Measurements from ENCODE around the gene MRM2.
A peak's percentile ranks its signal among the peaks of the same experiment; 100 is the strongest.

Gene MRM2

GRCh38 chr7:2282185-2282751 lies 40.3 kb upstream of the MRM2 start:
- H3K4me3 ChIP-seq (ENCODE audit: low read length) = no peak overlapping the region
- TF ChIP-seq CTCF (conservative IDR thresholded peaks at IDR 0.05; ENCODE audit: low read length) = no peak

GRCh38 chr7:2281541-2281940 lies 39.5 kb upstream of the MRM2 start:
- H3K4me3 ChIP-seq (ENCODE audit: low read length) = no peak overlapping the region
- TF ChIP-seq CTCF (conservative IDR thresholded peaks at IDR 0.05; ENCODE audit: low read length) = no peak
- DNase-seq (ENCODE audit: low read depth) = peak; percentile 62

More at GRCh38 chr7:2282185-2282751, 40.3 kb upstream of the MRM2 start:
- DNase-seq (ENCODE audit: low read depth) = no peak

GRCh38 chr7:2280424-2280823 lies 38.4 kb upstream of the MRM2 start:
- TF ChIP-seq CTCF (conservative IDR thresholded peaks at IDR 0.05; ENCODE audit: low read length) = no peak
- no peak overlapping the region for H3K4me3 ChIP-seq (ENCODE audit: low read length)

GRCh38 chr7:2279896-2280295 lies 37.9 kb upstream of the MRM2 start:
- no peak overlapping the region for H3K4me3 ChIP-seq (ENCODE audit: low read length)
- no peak for TF ChIP-seq CTCF (conservative IDR thresholded peaks at IDR 0.05; ENCODE audit: low read length)
- no peak for DNase-seq (ENCODE audit: low read depth)

More at GRCh38 chr7:2280424-2280823, 38.4 kb upstream of the MRM2 start:
- no peak for DNase-seq (ENCODE audit: low read depth)

- H3K4me3 ChIP-seq (ENCODE audit: low read length) = no peak overlapping the region
- no peak for TF ChIP-seq CTCF (conservative IDR thresholded peaks at IDR 0.05; ENCODE audit: low read length)
- DNase-seq (ENCODE audit: low read depth) = no peak
These were observed 36.0 kb upstream of the MRM2 start for GRCh38 chr7:2278026-2278425.

GRCh38 chr7:2276107-2276506 lies 34.1 kb upstream of the MRM2 start:
- TF ChIP-seq CTCF (conservative IDR thresholded peaks at IDR 0.05; ENCODE audit: low read length) = no peak
- H3K4me3 ChIP-seq (ENCODE audit: low read length) = no peak overlapping the region
- DNase-seq (ENCODE audit: low read depth) = no peak

- no peak overlapping the region for H3K4me3 ChIP-seq (ENCODE audit: low read length)
- no peak for TF ChIP-seq CTCF (conservative IDR thresholded peaks at IDR 0.05; ENCODE audit: low read length)
- no peak for DNase-seq (ENCODE audit: low read depth)
These were observed 33.1 kb upstream of the MRM2 start for GRCh38 chr7:2275101-2275500.
